HG02885 (cell line): ENCODE measurements around the gene NSMF.
A peak's percentile ranks its signal among the peaks of the same experiment; 100 is the strongest.
"Not testable (repeated sequence)": the region's sequence is repeated elsewhere in the genome, so short reads cannot be mapped to it uniquely, and the experiment has no call there.

Experiments
- ATAC-seq: cut with Tn5 transposase; IDR thresholded peaks from one replicate; pipeline ENCODE4 v1.9.1; 2021; ENCODE audit warnings: mild to moderate bottlenecking; ENCODE audit not compliant: unreplicated experiment, poor library complexity

NSMF gene

GRCh38 chr9:137417161-137418021 lies 41.7 kb downstream of the NSMF start:
- no peak for ATAC-seq

- no peak for ATAC-seq
Measured at GRCh38 chr9:137416563-137417151, 42.5 kb downstream of the NSMF start.

- ATAC-seq: no peak
Measured at GRCh38 chr9:137416006-137416562, 43.0 kb downstream of the NSMF start.

- ATAC-seq: no peak
Measured at GRCh38 chr9:137415451-137415850, 43.7 kb downstream of the NSMF start.

GRCh38 chr9:137412431-137412830 lies 46.7 kb downstream of the NSMF start:
- no peak for ATAC-seq

- ATAC-seq: peak; percentile 35
Measured at GRCh38 chr9:137411645-137412380, 47.3 kb downstream of the NSMF start.

- no peak for ATAC-seq
Measured at GRCh38 chr9:137411260-137411644, 47.9 kb downstream of the NSMF start.

- ATAC-seq: no peak
Measured at GRCh38 chr9:137410891-137411249, 48.3 kb downstream of the NSMF start.

GRCh38 chr9:137410236-137410890 lies 48.8 kb downstream of the NSMF start:
- not testable (repeated sequence) for ATAC-seq

- ATAC-seq: no peak
Measured at GRCh38 chr9:137409515-137409914, 49.6 kb downstream of the NSMF start.

GRCh38 chr9:137408651-137409405 lies 50.3 kb downstream of the NSMF start:
- no peak for ATAC-seq

- ATAC-seq: peak; percentile 39
Measured at GRCh38 chr9:137407590-137408300, 51.4 kb downstream of the NSMF start.

- peak; percentile 58 for ATAC-seq
Measured at GRCh38 chr9:137406876-137407589, 52.1 kb downstream of the NSMF start.

GRCh38 chr9:137406085-137406760 lies 52.9 kb downstream of the NSMF start:
- ATAC-seq: no peak

- no peak for ATAC-seq
Measured at GRCh38 chr9:137405677-137406081, 53.5 kb downstream of the NSMF start.

- no peak for ATAC-seq
Measured at GRCh38 chr9:137404961-137405567, 54.1 kb downstream of the NSMF start.

GRCh38 chr9:137403269-137403668 lies 55.9 kb downstream of the NSMF start:
- no peak for ATAC-seq

GRCh38 chr9:137402746-137403145 lies 56.4 kb downstream of the NSMF start:
- no peak for ATAC-seq
